Lung (tissue), 12 donors: ENCODE data around the gene NEXMIF. TPM values are rescaled to one million over a fixed set of nuclear protein-coding genes. Genes with fewer than 3 reads are reported as not detected.

Experiments used
- ATAC-seq: fragments of 200-7000 bp; cut with Tn5 transposase; one replicate; pipeline ENCODE4 v1.9.1; 2020; ENCODE audit warnings: moderate number of reproducible peaks; ENCODE audit not compliant: insufficient read depth, low FRiP score
- DNase-seq, 3 donors: peaks; one replicate each; pipeline ENCODE4 v3.0.0-alpha.2; 2013 to 2017
- H3K27ac ChIP-seq, 2 donors: one replicate each; pipeline ENCODE4 v1.5.1; 2013; ENCODE audit warnings: mild to moderate bottlenecking in 2 of 2, moderate library complexity in 2 of 2, control low read depth in 1 of 2, inconsistent platforms in 1 of 2, low read depth in 1 of 2, low read length in 1 of 2
- H3K27me3 ChIP-seq, 3 donors: one replicate each; pipeline ENCODE4 v1.5.1; 2013; ENCODE audit warnings: low read length in 2 of 3; ENCODE audit not compliant: control insufficient read depth in 3 of 3, insufficient read depth in 3 of 3
- H3K36me3 ChIP-seq, 4 donors: one replicate each; pipeline ENCODE4 v1.5.1; 2013; ENCODE audit warnings: low read length in 4 of 4, mild to moderate bottlenecking in 1 of 4, moderate library complexity in 1 of 4; ENCODE audit not compliant: control insufficient read depth in 4 of 4, insufficient read depth in 4 of 4
- H3K4me1 ChIP-seq, 5 donors: one replicate each; pipeline ENCODE4 v1.5.1; 2013; ENCODE audit warnings: low read length in 5 of 5, mild to moderate bottlenecking in 2 of 5, moderate library complexity in 1 of 5; ENCODE audit not compliant: control insufficient read depth in 5 of 5, insufficient read depth in 5 of 5
- H3K4me3 ChIP-seq: one replicate; pipeline ENCODE4 v1.5.1; 2013; ENCODE audit warnings: mild to moderate bottlenecking, control low read depth, moderate library complexity
- H3K9ac ChIP-seq, 2 donors: one replicate each; pipeline ENCODE4 v1.5.1; 2013; ENCODE audit warnings: low read length in 2 of 2, control low read depth in 1 of 2; ENCODE audit not compliant: insufficient read depth in 1 of 2
- H3K9me3 ChIP-seq, 4 donors: one replicate each; pipeline ENCODE4 v1.5.1; 2013; ENCODE audit warnings: low read length in 3 of 4, mild to moderate bottlenecking in 1 of 4, moderate library complexity in 1 of 4; ENCODE audit not compliant: control insufficient read depth in 4 of 4, insufficient read depth in 3 of 4
- CTCF ChIP-seq: IDR thresholded peaks from 2 replicates; pipeline ENCODE4 v1.5.1; 2012; ENCODE audit warnings: mild to moderate bottlenecking; ENCODE audit errors: control extremely low read depth, extremely low read depth
- WGBS, 2 donors: extraction: QIAGEN DNeasy Blood & Tissue Kit; methylation state at CpG; one replicate each; pipeline ENCODE4 v1.1.7; 2013; 5-methylcytosine and 5-hydroxymethylcytosine counted together
- polyA plus RNA-seq, 2 donors: library from polyadenylated mRNA; stranded (reverse); fragments of 200-250 nt; gene quantifications; one replicate each; pipeline ENCODE4 v1.2.1, GENCODE V29; 2013
- total RNA-seq, 2 donors: library from RNA; depleted of rRNA in 1 of 2; stranded (reverse); fragments of >200 nt in 1 of 2; gene quantifications; one replicate each; pipeline ENCODE4 v1.2.1, GENCODE V29; 2014 to 2021
- donor health status: control.
- donor health status: control.
- donor health status: Bipolar disorder and iron deficiency.
- donor health status: healthy.
- donor health status: DM: yes; HTN: yes; CAD: no.

NEXMIF gene
- total and polyA plus RNA-seq, 4 donors, result 0.08 to 1.2 (median 0.26) TPM

GRCh38 chrX:74804574-74804973 lies 120.7 kb downstream of the NEXMIF start:
- Histone ChIP-seq H3K9ac (no peak overlapping the region), H3K36me3 (no peaks in the 10 kb centered on the region), H3K4me3 (no peak overlapping the region), H3K9me3 (no peaks in the 10 kb centered on the region), H3K27me3 (no peaks in the 10 kb centered on the region), H3K4me1 (no peaks in the 10 kb centered on the region), H3K27ac (no peak overlapping the region)
- 64 to 80% methylated on average over 5 of the region's 5 CpGs for WGBS, 2 donors
- no peak for TF ChIP-seq CTCF
- ATAC-seq (no peak), DNase-seq (no peak)

- no peak overlapping the region for H3K9ac ChIP-seq
- H3K27me3 ChIP-seq, result no peaks in the 10 kb centered on the region
- DNase-seq, result no peak
- no peak overlapping the region for H3K4me3 ChIP-seq
- TF ChIP-seq CTCF, result no peak
- no peak overlapping the region for H3K27ac ChIP-seq
- 73 to 86% methylated on average over 2 of the region's 2 CpGs for WGBS, 2 donors
- H3K36me3 ChIP-seq, result no peaks in the 10 kb centered on the region
- no peak for ATAC-seq
- H3K4me1 ChIP-seq, result no peaks in the 10 kb centered on the region
- H3K9me3 ChIP-seq, result no peaks in the 10 kb centered on the region
Measured at GRCh38 chrX:74800062-74800461, 125.2 kb downstream of the NEXMIF start.

GRCh38 chrX:74797338-74797887 lies 127.8 kb downstream of the NEXMIF start:
- Histone ChIP-seq H3K4me3 (no peak overlapping the region), H3K36me3 (no peaks in the 10 kb centered on the region), H3K9me3 (no peaks in the 10 kb centered on the region), H3K27ac (no peak overlapping the region), H3K27me3 (no peaks in the 10 kb centered on the region), H3K4me1 (no peaks in the 10 kb centered on the region), H3K9ac (no peak overlapping the region)
- 61 to 81% methylated on average over 2 of the region's 2 CpGs for WGBS, 2 donors
- DNase-seq (no peak), ATAC-seq (no peak)
- TF ChIP-seq CTCF, result no peak

GRCh38 chrX:74788545-74789086 lies 136.6 kb downstream of the NEXMIF start:
- DNase-seq (no peak), ATAC-seq (no peak)
- no peaks in the 10 kb centered on the region for H3K36me3 ChIP-seq
- H3K9me3 ChIP-seq, result no peaks in the 10 kb centered on the region
- no peaks in the 10 kb centered on the region for H3K4me1 ChIP-seq
- 23 to 25% methylated on average over 1 of the region's 1 CpG for WGBS, 2 donors
- H3K9ac ChIP-seq, result no peak overlapping the region
- no peak overlapping the region for H3K4me3 ChIP-seq
- H3K27ac ChIP-seq, result no peak overlapping the region
- H3K27me3 ChIP-seq, result peaks cover 0 to 2% (median 0%) of the 10 kb centered on the region in 3 donors
- no peak for TF ChIP-seq CTCF
